CD4-positive, alpha-beta T cell treated with Interleukin-15 for 4 hours (primary cell): ENCODE measurements around the gene AATK.
"Not testable (repeated sequence)": the region's sequence is repeated elsewhere in the genome, so short reads cannot be mapped to it uniquely, and the experiment has no call there.

Source experiments
- DNase-seq: peaks from one replicate; pipeline ENCODE4 v3.0.0-alpha.2; 2020; ENCODE audit warnings: low spot score

The AATK gene

GRCh38 chr17:81161536-81161935 lies 4.5 kb downstream of the AATK start:
- no peak for DNase-seq

- no peak for DNase-seq
These were observed 5.1 kb downstream of the AATK start for GRCh38 chr17:81160747-81161453.

DNA sequence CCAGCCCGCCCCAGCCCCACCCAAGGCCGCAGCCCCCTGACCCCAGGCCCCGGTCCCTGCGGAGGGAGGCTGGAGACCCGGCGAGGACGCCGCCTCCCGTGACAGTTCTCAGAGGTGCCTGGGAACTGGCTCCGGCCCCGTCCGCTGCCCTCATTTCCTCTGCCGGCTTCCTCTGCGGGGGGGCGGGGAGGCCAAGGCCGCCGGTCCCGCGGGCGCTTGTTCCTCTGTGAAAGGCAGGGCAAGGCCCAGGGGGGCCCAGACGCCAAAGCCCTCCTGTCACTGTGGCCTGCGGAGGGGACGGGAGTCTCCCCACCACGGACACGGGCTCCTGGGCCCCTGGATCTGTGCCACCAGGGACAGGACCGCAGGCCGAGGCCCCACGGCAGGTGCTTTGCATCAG lies 5.7 kb downstream of the AATK start:
- DNase-seq = no peak

DNA sequence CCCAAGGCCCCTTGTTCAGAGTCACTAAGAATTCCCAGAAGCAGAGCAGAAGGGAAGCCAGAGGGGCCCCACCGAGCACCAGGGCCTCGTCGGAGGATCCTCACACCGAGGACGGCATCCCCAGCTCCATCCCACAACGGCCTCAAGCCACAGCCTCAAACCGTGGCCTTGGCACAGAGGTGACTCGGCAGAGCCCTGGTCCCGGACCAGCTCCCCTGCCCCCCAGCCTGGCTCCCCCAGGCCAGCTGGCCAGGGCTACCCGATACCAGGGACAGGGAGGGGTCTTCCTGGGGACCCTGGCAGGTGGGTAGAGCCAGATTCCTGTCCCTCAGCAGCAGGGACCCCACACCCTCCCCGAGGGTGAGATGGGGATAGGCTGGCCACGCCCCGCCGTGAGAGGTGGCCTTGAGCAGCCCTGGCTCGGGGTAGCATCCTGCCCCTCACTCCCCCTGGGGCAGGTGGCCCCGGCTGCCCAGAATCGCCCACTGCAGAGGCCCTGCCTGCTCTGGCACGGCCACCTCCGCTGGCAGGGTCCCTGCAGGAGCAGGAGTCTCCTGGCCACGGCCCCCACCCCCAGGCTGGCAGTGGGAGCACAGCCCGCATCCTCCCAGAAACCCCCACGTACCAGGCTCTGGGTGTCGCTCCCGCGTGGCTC lies 6.3 kb downstream of the AATK start:
- no peak for DNase-seq

- no peak for DNase-seq
These were observed 7.1 kb downstream of the AATK start for GRCh38 chr17:81158688-81159590.

DNA sequence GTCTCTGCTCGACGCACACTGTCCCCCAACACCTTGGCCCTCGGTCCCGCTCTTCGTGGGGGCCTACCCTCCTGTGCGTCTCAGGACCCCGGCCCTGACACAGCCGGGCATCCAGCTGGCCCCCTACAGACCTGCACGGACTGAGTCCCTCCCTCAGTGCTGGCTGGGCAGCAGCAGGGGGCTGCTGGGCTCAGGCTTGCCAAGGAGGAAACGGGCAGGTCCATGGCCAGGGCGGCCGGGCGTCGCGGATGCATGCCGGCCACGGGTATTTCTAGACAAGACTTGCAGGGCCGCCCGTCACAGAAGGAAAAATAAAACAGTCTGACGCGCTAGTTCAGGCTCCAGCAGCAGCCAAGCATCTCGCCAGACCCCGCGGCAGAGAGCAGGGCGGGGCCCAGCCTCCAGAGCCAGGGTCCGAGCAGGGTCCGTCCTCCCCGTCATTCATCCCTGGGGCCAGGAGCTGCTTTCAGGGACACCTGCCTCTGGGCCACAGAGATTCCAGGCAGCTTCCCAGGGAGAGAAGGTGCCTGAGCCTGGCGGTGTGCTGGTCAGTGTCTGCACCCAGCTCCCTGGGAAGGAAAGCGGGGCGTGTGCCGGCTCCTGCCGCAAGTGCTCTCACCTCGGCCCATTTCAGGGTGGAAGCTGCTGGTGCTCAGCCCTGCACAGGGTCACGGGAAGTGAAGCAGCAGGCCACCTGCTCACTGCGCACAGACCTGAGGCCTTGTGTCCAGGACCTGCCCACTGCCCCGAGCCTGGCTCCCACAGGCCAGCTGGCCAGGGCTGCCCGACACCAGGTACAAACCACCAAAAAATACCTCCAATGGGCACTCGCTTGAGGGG lies 8.0 kb downstream of the AATK start:
- no peak for DNase-seq

DNA sequence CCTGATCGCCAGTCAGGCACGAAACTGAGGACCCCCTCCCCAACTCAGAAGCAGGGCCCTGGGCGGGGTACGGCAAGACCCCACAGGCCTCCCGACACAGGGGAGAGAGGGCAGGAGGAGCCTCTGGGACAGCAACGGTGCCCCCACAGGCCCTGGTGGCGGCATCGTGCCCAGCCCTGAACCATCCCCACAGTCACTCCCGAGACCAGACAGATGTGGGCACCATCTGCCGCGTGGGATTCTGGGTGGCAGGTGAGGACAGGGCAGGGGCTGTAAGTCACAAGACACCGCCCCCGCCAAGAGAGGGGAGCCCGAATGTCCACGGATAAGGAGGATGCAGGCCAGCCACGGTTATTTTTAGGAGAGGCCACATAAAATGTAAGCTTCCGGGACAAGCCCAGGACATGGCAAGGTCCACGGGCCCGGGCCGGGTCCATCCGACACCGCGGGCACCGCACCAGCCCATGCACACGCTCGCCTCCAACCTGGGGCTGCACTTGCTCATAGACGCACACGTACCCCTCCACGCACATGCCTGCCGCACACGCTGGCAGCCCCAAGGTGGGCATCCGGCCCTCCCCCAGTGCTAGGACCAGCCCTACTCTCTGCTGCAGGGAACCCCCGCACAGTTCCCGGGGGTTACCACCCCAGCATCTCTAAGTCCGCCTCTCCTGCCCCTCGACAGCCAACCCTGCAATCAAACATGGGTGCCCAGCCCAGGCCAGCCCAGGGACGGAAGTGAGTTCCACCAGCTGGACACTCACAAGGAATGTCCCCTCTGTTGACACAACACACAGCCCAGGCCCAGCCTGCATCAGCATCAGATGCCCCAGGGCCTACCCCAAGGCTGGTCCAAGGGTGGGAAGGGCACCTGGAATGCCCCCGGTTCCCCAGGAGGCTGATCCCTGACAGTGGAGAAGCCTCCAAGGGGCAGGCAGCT lies 8.9 kb downstream of the AATK start:
- DNase-seq = no peak

DNA sequence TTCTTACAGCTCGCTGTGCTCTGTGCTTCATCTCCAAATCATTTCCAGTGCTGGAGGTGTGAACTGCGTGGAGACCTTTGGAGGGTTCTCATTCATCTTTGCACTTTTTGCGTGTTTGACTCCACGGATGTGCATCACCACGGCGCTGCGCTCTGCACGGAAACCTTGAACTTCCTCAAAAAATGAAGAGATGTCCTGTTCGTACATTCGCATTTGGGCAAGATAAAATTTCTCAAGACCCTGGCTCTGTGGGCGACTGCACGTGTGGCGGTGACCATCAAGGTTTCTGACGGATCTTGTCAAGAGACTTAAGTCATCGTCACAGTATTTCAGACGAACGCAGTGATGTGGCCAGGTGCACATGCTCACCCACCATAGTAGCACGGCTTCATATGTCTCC lies 11.1 kb downstream of the AATK start:
- no peak for DNase-seq

GRCh38 chr17:81154016-81154415 lies 12.0 kb downstream of the AATK start:
- DNase-seq = not testable (repeated sequence)

DNA sequence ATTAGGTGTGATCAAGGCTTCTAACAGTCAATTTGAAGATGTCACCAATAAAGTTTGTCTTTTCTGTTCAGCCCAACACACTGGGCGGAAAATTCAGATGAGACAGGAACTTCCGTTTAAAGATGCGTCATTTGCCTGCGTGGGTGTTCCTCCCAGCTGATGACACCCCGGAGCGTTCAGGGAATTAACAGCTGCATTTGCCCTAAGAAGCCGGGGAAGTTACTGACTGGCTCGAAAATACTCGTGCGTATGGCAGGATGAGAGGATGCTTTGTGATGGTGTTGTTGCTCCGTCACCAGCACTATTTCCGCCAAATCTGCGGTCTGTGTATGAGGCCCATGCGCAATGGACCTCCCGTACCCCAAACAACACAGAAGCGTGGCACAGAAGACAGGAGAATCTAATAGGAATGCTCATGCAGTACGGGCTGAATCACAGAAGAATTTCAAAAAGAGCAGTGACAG lies 12.6 kb downstream of the AATK start:
- DNase-seq = peak; percentile 17

GRCh38 chr17:81152288-81152828 lies 13.7 kb downstream of the AATK start:
- DNase-seq = no peak

- no peak for DNase-seq
These were observed 14.7 kb downstream of the AATK start for GRCh38 chr17:81151278-81151677.

- no peak for DNase-seq
These were observed 15.5 kb downstream of the AATK start for GRCh38 chr17:81150377-81151077.

DNA sequence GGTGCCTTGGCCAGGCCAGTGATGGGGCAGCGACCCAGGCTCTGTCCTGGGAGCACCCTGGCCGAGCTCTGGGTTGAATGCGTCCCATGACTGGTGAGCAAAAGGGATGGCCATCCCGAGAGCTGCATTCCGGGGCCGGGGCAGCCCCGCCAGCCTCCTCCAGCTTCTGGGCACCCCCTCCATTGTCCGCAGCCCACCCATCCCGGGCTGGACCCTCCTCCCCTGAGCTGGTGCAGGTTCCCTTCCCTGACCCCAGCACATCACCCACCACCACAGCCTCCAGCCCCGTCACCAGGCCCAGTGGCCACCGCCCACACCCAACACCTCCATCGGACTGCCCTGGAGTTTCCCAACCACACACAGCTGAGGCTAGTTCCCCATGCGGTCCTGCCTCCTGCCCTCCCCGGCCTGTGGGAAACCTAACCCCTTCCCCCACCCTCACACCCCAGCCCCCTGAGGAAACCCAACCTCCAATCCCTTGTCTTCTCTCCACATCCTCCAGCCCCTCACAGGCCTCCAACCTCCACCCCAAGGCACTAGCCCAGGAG lies 17.0 kb downstream of the AATK start:
- DNase-seq = no peak

- no peak for DNase-seq
These were observed 17.4 kb downstream of the AATK start for GRCh38 chr17:81148571-81148970.

- no peak for DNase-seq
These were observed 18.3 kb downstream of the AATK start for GRCh38 chr17:81147701-81148100.

GRCh38 chr17:81146208-81146607 lies 19.8 kb downstream of the AATK start:
- not testable (repeated sequence) for DNase-seq

DNA sequence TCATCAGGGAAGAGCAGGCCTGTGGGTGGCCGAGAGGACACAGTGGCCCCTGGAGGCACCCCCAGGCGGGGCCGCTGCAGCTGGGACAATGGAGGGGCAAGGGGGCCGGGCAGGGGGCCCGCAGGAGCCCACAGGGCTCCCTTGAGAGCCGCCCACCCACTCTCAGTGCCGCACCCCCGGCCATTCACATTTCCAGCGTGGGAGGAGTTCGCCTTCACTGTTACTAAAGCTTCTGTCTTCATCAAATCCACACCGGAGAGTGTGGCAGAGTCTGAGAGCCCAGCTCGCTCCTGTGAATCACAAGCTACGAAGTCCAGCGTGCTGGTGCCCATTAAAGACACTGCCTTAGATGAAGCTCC lies 21.6 kb downstream of the AATK start:
- DNase-seq = no peak

GRCh38 chr17:81143717-81144422 lies 22.2 kb downstream of the AATK start:
- no peak for DNase-seq
